A549 (cell line): Measurements from ENCODE around the gene MGAT3.

Source experiments
- CTCF ChIP-seq: fragments of >200 bp; sonication (Bioruptor Twin); formaldehyde crosslinking; IDR thresholded peaks from 3 replicates; pipeline ENCODE4 v1.5.1; 2016
- HDAC2 ChIP-seq: fragments of 200-600 bp; sonication (generic); IDR thresholded peaks from 2 replicates; pipeline ENCODE4 v1.6.1; 2016
- JUN ChIP-seq, 2 experiments: fragments of >200 bp; sonication (Bioruptor Twin); formaldehyde crosslinking; IDR thresholded peaks; 2 replicates in 1 of 2; 3 replicates in 1 of 2; pipeline ENCODE4 v1.6.1; 2016 to 2017
- MAX ChIP-seq: IDR thresholded peaks from 2 replicates; pipeline ENCODE4 v1.6.1; 2012
- USF2 ChIP-seq: fragments of 450-650 bp; IDR thresholded peaks from 2 replicates; pipeline ENCODE4 v1.6.1; 2014; ENCODE audit warnings: antibody characterized with exemption

GRCh38 chr22:39415506-39415905 is 41.3 kb upstream of the MGAT3 start:
- no peak for TF ChIP-seq USF2
- no peak for TF ChIP-seq MAX
- TF ChIP-seq HDAC2 = no peak
- TF ChIP-seq CTCF = no peak
- no peak for TF ChIP-seq JUN (IDR thresholded peaks at IDR 0.05)
